BLaER1 treated with 17β-estradiol and CSF1 and Interleukin-3, amounts not matched to agents 10 nM and 100 nM (cell line): ENCODE measurements around the gene AP3D1.

Experiments used
- H3K27ac ChIP-seq, 11 experiments: shearing (Covaris generic); formaldehyde crosslinking; 2 replicates each; pipeline ENCODE4 v1.8.1; 2022
- H3K27me3 ChIP-seq, 11 experiments: shearing (Covaris generic); formaldehyde crosslinking; 2 replicates each; pipeline ENCODE4 v1.8.1; 2022
- H3K36me3 ChIP-seq, 11 experiments: shearing (Covaris generic); formaldehyde crosslinking; 2 replicates each; pipeline ENCODE4 v1.8.1; 2022
- H3K4me1 ChIP-seq, 10 experiments: shearing (Covaris generic); formaldehyde crosslinking; 2 replicates each; pipeline ENCODE4 v1.8.1; 2022
- H3K4me2 ChIP-seq, 11 experiments: shearing (Covaris generic); formaldehyde crosslinking; 2 replicates each; pipeline ENCODE4 v1.8.1; 2022
- H3K4me3 ChIP-seq, 10 experiments: shearing (Covaris generic); formaldehyde crosslinking; 2 replicates each; pipeline ENCODE4 v1.8.1; 2022
- H3K9ac ChIP-seq, 11 experiments: shearing (Covaris generic); formaldehyde crosslinking; 2 replicates each; pipeline ENCODE4 v1.8.1; 2022
- H3K9me3 ChIP-seq, 11 experiments: shearing (Covaris generic); formaldehyde crosslinking; replicated peaks in 1 of 11; 2 replicates each; pipeline ENCODE4 v1.8.1; 2022
- H4K20me1 ChIP-seq, 11 experiments: shearing (Covaris generic); formaldehyde crosslinking; 2 replicates each; pipeline ENCODE4 v1.8.1; 2022
- Cebpa-rat ChIP-seq, 11 experiments: shearing (Covaris generic); IDR thresholded peaks; 2 replicates each; pipeline ENCODE4 v1.8.1; 2022

AP3D1 gene

DNA sequence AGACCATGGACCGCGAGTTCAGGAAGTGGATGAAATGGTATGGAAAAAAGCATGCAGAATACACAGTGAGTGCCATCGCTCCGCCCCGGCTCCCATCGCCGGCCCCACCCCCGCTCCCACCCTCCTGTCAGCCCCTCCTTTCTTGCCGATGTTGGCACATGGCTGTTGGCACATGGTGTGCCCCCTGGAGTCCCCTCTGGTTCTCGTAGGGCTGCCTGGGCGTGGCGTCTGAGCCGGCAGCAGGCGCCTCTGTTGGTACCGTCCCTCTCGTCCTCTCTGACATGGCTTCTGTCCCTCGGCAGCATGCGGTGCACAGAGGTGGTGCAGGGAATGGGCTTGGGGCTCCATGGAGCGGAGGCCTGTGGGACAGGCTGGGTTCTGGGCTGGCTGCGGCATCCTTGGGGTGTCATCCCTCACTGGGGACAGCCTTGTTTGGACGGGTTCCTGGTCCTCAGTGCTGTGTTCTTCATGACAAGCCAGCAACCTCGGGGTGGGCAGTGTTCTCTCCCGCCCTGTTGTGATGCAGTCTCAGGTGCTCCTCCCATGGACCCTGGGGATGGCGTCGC is 43.2 kb upstream of the AP3D1 start:
- H3K27me3 ChIP-seq = no peaks in the 10 kb centered on the region
- H3K36me3 ChIP-seq = peaks cover 82 to 97% (median 93%) of the 10 kb centered on the region in 11 experiments
- no peak overlapping the region for H3K4me3 ChIP-seq
- no peak overlapping the region for H3K9ac ChIP-seq
- TF ChIP-seq Cebpa-rat (IDR thresholded peaks at IDR 0.05) = no peak
- peaks cover 37 to 48% (median 43%) of the 10 kb centered on the region in 10 experiments for H3K4me1 ChIP-seq
- no peak overlapping the region for H3K27ac ChIP-seq
- peaks cover 95 to 100% (median 100%) of the 10 kb centered on the region in 11 experiments for H4K20me1 ChIP-seq
- no peak overlapping the region for H3K4me2 ChIP-seq
- H3K9me3 ChIP-seq = no peaks in the 10 kb centered on the region

DNA sequence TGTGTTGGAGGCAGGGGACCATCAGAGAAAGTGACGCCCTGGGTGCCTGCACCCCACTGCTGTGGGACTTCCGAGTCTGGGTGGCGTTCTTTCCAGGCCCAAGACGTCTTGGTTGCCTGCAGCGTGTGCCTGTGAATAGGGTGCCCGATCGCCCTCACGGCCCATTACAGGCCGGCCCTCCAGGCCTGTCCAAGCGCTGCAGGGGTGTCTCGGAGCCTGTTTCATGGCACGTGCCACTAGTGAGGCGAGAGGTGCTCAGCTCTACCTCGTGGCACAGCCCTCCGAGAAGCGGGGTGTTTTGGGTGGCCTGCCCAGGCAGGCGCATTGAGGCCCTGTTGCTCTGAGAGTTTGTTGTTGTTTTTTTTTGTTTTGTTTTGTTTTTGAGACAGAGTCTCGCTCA is 42.4 kb upstream of the AP3D1 start:
- Histone ChIP-seq H3K4me1 (peaks cover 37 to 48% (median 43%) of the 10 kb centered on the region in 10 experiments), H3K9me3 (no peaks in the 10 kb centered on the region), H3K4me3 (no peak overlapping the region), H3K9ac (peak overlapping the region in 2 of 11 experiments; percentile 2 to 20; a peak in 1 of 22 replicates), H3K27me3 (no peaks in the 10 kb centered on the region), H4K20me1 (peaks cover 95 to 100% (median 100%) of the 10 kb centered on the region in 11 experiments), H3K36me3 (peaks cover 88 to 100% (median 98%) of the 10 kb centered on the region in 11 experiments), H3K27ac (no peak overlapping the region), H3K4me2 (no peak overlapping the region)
- no peak for TF ChIP-seq Cebpa-rat (IDR thresholded peaks at IDR 0.05)

DNA sequence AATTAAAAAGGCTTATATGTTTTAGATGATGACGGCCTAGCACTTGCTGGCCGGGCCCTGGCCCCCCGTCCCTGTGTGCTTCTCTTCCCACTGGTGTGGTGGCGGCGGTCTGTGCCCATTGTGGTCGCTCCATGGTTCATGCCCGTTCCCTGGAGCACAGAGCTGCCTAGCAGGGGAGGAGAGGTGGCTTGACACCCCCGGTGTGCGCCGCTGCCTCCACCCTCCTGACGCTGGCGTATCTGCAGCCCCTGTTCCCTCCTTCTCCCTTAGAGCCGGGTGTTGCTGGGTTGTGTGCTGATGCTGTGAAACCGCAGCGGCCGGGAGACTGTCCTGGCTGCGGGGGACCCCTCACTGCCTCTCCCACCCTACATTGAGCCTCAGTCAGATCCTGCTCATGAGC is 41.5 kb upstream of the AP3D1 start:
- peak overlapping the region in 1 of 11 experiments; percentile 5; a peak in 1 of 22 replicates for H3K9ac ChIP-seq
- H3K36me3 ChIP-seq = peaks cover 88 to 95% (median 93%) of the 10 kb centered on the region in 11 experiments
- no peak overlapping the region for H3K27ac ChIP-seq

DNA sequence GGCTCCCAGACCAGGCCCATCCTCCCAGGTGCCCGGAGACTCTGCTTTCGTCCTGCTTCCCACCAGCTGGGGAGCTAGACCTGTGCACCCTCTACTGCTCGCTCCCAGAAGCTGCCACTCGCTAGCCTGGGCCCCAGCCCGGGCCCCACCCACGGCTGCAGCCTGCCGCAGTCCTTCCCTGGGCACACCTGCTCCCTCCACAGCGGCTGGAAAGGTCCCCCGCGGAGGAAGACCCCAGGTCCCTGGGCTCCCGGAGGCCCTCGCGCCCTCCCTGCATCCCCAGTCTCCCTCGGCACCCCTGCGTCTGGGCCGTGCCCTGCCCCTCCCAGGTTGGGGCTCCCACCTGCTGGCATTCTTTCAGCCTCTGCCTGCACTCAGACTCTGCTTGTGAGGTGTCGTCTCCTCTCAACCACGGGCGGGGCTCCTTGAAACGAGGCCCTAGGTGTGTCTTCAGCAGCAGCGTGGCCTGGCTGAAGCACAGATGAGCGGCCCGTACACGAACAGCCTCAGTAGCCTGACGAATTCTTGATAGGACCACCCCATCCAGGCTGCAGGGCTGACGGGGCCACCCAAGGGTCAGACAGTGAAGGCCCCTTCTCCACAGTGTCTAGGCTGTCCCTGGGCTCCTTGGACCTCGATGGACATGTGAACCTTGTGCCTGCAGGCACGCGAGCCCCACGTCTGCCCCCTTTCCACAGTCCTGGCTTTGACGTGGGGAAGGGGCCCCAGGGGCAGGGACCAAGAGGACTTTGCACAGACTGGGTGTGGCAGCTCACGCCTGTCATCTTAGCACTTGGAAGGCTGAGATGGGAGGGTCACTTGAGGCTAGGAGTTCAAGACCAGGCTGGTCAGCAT is 40.3 kb upstream of the AP3D1 start:
- no peak overlapping the region for H3K4me2 ChIP-seq
- H3K9me3 ChIP-seq = peaks cover 0 to 9% (median 9%) of the 10 kb centered on the region in 11 experiments; a peak in 16 of 22 replicates
- H3K4me1 ChIP-seq = peaks cover 29 to 46% (median 41%) of the 10 kb centered on the region in 10 experiments
- no peak overlapping the region for H3K27ac ChIP-seq
- no peak overlapping the region for H3K4me3 ChIP-seq
- TF ChIP-seq Cebpa-rat (IDR thresholded peaks at IDR 0.05) = no peak
- H3K27me3 ChIP-seq = no peaks in the 10 kb centered on the region
- H4K20me1 ChIP-seq = peaks cover 91 to 100% (median 96%) of the 10 kb centered on the region in 11 experiments
- no peak overlapping the region; a peak in 1 of 22 replicates for H3K9ac ChIP-seq
- H3K36me3 ChIP-seq = peaks cover 88 to 92% (median 91%) of the 10 kb centered on the region in 11 experiments

More for the DNA sequence above, 41.5 kb upstream of the AP3D1 start:
- Histone ChIP-seq H3K27me3 (no peaks in the 10 kb centered on the region), H4K20me1 (peaks cover 93 to 100% (median 98%) of the 10 kb centered on the region in 11 experiments), H3K4me1 (peaks cover 35 to 48% (median 43%) of the 10 kb centered on the region in 10 experiments), H3K4me3 (no peak overlapping the region), H3K4me2 (no peak overlapping the region), H3K9me3 (no peaks in the 10 kb centered on the region)
- no peak for TF ChIP-seq Cebpa-rat (IDR thresholded peaks at IDR 0.05)

DNA sequence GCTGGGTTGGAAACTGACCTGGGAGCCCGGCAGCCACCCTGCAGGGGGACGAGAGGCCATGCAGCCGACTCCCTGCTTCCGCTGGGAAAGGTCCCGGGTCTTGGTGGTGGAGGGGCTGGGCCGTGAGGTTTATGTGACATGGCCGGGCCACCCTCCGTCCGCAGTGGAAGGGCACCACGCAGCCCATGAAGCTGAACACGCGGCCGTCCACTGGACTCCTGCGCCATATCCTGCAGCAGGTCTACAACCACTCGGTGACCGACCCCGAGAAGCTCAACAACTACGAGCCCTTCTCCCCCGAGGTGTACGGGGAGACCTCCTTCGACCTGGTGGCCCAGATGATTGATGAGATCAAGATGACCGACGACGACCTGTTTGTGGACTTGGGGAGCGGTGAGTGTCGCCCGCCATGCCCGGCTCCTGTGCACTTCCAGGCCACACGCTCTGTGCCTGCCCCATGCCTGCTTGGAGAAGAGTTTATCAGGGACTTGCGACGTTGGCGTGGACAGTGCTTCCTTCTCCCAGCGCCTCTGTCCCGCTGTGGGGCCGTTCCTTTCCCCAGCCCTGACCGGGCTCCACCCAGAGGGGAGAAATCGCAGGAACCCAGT is 39.6 kb upstream of the AP3D1 start:
- Histone ChIP-seq H3K27ac (peak overlapping the region in 2 of 11 experiments; percentile 30 to 55; a peak in 4 of 22 replicates), H3K36me3 (peaks cover 88 to 92% (median 91%) of the 10 kb centered on the region in 11 experiments), H3K9ac (peak overlapping the region in 5 of 11 experiments; percentile 11 to 50 (median 29); a peak in 4 of 22 replicates), H3K27me3 (no peaks in the 10 kb centered on the region), H3K4me2 (no peak overlapping the region; a peak in 1 of 22 replicates), H3K4me3 (no peak overlapping the region), H3K4me1 (peaks cover 28 to 41% (median 39%) of the 10 kb centered on the region in 10 experiments), H4K20me1 (peaks cover 91 to 100% (median 96%) of the 10 kb centered on the region in 11 experiments), H3K9me3 (peaks cover 0 to 16% (median 11%) of the 10 kb centered on the region in 11 experiments; a peak in 16 of 22 replicates)
- TF ChIP-seq Cebpa-rat (IDR thresholded peaks at IDR 0.05) = no peak

DNA sequence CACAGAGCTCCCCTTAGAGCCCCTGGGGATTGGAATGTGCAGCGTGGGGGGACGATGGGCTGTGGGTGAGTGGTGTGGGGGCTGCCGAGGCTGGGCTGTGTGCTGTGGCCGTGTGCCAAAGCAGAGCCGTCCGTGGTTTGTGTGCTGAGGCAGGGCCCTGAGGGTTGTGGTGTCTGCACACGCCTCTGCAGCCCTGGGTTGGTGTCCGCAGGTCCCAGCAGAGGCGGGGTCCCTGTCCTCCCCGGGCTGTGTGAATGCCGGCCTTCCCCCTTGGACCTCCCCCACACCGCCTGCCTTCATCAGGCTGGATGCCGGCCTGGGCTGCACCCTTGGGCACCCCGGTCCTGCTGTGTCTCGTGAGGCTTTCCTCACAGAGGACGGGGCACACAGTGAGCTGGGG is 38.5 kb upstream of the AP3D1 start:
- Histone ChIP-seq H3K27me3 (no peaks in the 10 kb centered on the region), H4K20me1 (peaks cover 91 to 100% (median 96%) of the 10 kb centered on the region in 11 experiments), H3K9ac (peak overlapping the region in 9 of 11 experiments; percentile 18 to 52 (median 43); a peak in 12 of 22 replicates), H3K9me3 (peaks cover 0 to 16% (median 11%) of the 10 kb centered on the region in 11 experiments; a peak in 16 of 22 replicates), H3K4me2 (peak overlapping the region; percentile 48 to 91 (median 79); a peak in 20 of 22 replicates), H3K36me3 (peaks cover 87 to 92% (median 91%) of the 10 kb centered on the region in 11 experiments), H3K27ac (peak overlapping the region in 9 of 11 experiments; percentile 0 to 55 (median 39); a peak in 14 of 22 replicates), H3K4me1 (peaks cover 28 to 40% (median 39%) of the 10 kb centered on the region in 10 experiments), H3K4me3 (no peak overlapping the region)
- TF ChIP-seq Cebpa-rat (IDR thresholded peaks at IDR 0.05) = no peak

DNA sequence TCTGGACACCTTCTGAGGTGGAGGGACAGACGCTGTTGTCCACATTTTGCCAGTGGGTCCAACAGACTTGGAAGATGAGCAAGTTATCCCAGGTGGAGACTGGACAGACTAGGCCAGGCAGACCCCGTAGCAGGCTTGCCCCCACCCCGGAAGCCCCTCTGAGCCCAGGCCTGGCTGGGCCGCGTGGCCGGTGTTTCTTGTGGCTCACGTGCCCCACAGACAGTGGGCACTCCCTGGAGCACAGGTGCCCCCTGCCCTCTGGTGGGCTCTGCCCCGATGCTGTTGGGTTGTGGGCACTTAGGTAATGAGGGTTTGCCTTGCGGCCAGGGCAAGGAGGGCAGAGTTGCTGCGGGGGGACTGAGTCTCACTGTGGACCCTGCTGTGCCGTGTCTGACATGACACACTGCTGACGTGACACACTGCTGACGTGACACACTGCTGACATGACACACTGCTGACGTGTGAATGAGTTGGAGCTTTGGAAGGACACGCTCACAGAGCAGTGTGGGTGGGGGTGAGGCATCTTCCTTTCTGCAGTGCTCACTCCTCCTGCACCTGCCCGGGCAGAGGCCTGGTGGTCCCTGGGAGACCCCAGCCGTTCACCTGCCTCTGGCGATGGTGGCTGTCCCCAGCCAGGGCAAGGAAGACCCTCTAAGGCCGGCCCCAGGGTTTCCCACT is 37.5 kb upstream of the AP3D1 start:
- Histone ChIP-seq H3K27ac (peak overlapping the region in 9 of 11 experiments; percentile 25 to 55 (median 39); a peak in 13 of 22 replicates), H3K27me3 (no peaks in the 10 kb centered on the region), H3K4me1 (peaks cover 28 to 49% (median 41%) of the 10 kb centered on the region in 10 experiments), H3K36me3 (peaks cover 87 to 92% (median 91%) of the 10 kb centered on the region in 11 experiments), H3K9me3 (peaks cover 0 to 16% (median 11%) of the 10 kb centered on the region in 11 experiments; a peak in 16 of 22 replicates), H4K20me1 (peaks cover 93 to 100% (median 98%) of the 10 kb centered on the region in 11 experiments), H3K4me3 (no peak overlapping the region; a peak in 1 of 20 replicates), H3K9ac (peak overlapping the region; percentile 19 to 55 (median 43); a peak in 18 of 22 replicates), H3K4me2 (peak overlapping the region; percentile 48 to 91 (median 79))
- no peak for TF ChIP-seq Cebpa-rat (IDR thresholded peaks at IDR 0.05)

DNA sequence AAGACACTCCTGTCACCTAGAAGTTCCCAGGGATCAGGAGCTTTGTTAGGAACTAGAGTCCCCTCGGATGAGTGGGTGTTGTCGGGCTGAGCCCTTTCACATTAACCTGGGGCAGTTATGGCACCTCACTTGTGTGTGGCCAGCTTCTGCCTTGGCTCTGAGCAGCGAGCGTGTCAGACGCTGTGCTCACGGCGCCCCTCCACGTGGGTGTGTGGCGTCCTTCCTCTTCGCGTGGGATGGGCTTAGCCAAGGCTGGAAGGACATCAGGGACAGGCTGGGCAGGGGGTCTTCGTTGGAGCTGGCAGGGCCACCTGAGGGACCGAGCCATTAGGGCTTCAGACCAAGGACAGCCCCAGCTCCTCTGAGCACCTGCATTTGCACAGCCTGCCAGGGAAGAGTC is 35.8 kb upstream of the AP3D1 start:
- Histone ChIP-seq H4K20me1 (peaks cover 93 to 100% (median 98%) of the 10 kb centered on the region in 11 experiments), H3K9me3 (peaks cover 0 to 16% (median 11%) of the 10 kb centered on the region in 11 experiments; a peak in 16 of 22 replicates), H3K36me3 (peaks cover 87 to 92% (median 91%) of the 10 kb centered on the region in 11 experiments), H3K27me3 (no peaks in the 10 kb centered on the region), H3K4me3 (no peak overlapping the region), H3K27ac (peak overlapping the region in 1 of 11 experiments; percentile 25; a peak in 2 of 22 replicates), H3K4me2 (peak overlapping the region in 9 of 11 experiments; percentile 1 to 78 (median 24); a peak in 11 of 22 replicates), H3K4me1 (peaks cover 28 to 66% (median 50%) of the 10 kb centered on the region in 10 experiments), H3K9ac (no peak overlapping the region)
- no peak for TF ChIP-seq Cebpa-rat (IDR thresholded peaks at IDR 0.05)
